Fibroblast of lung (primary cell): ENCODE data around the gene GPC5. TPM values are rescaled to one million over a fixed set of nuclear protein-coding genes. Genes with fewer than 3 reads are reported as not detected.

Source experiments
- DNase-seq, 2 donors: peaks; one replicate each; pipeline versions ENCODE4 v3.0.0 to v3.0.0-alpha.2; 2010; ENCODE audit warnings: low read depth in 2 of 2
- H2AFZ ChIP-seq: 2 replicates; pipeline ENCODE4 v1.5.1; 2012; ENCODE audit warnings: low read length, control low read depth, inconsistent platforms
- H3K27ac ChIP-seq: 2 replicates; pipeline ENCODE4 v1.5.1; 2011; ENCODE audit warnings: low read length, control low read depth; ENCODE audit not compliant: insufficient read depth
- H3K27me3 ChIP-seq: 2 replicates; pipeline ENCODE4 v1.5.1; 2011; ENCODE audit warnings: mild to moderate bottlenecking, low read length; ENCODE audit not compliant: control insufficient read depth, insufficient read depth
- H3K36me3 ChIP-seq: 2 replicates; pipeline ENCODE4 v1.5.1; 2011; ENCODE audit warnings: low read length; ENCODE audit not compliant: control insufficient read depth, insufficient read depth
- H3K4me1 ChIP-seq: 2 replicates; pipeline ENCODE4 v1.5.1; 2011; ENCODE audit warnings: low read length; ENCODE audit not compliant: control insufficient read depth, insufficient read depth; ENCODE audit errors: extremely low read depth
- H3K4me2 ChIP-seq: 2 replicates; pipeline ENCODE4 v1.5.1; 2011; ENCODE audit warnings: low read length, control low read depth; ENCODE audit not compliant: insufficient read depth; ENCODE audit errors: extremely low read depth
- H3K4me3 ChIP-seq, 4 experiments: fragments of 200-600 bp in 1 of 4; sonication (generic) in 1 of 4; replicated peaks in 1 of 4; 2 replicates each; pipeline ENCODE4 v1.5.1; 2011 to 2016; ENCODE audit warnings: low read length in 4 of 4, low read depth in 3 of 4, mild to moderate bottlenecking in 3 of 4, control low read depth in 2 of 4, inconsistent platforms in 1 of 4, mixed read lengths in 1 of 4; ENCODE audit not compliant: insufficient read depth in 1 of 4; ENCODE audit errors: control extremely low read depth in 1 of 4
- H3K79me2 ChIP-seq: 2 replicates; pipeline ENCODE4 v1.5.1; 2012; ENCODE audit warnings: mild to moderate bottlenecking, low read length, inconsistent platforms; ENCODE audit not compliant: control insufficient read depth, insufficient read depth
- H3K9ac ChIP-seq: 2 replicates; pipeline ENCODE4 v1.5.1; 2011; ENCODE audit warnings: mild to moderate bottlenecking, low read length, control low read depth; ENCODE audit not compliant: insufficient read depth
- H3K9me3 ChIP-seq: 2 replicates; pipeline ENCODE4 v1.5.1; 2012; ENCODE audit warnings: low read depth, low read length; ENCODE audit not compliant: control insufficient read depth, insufficient read depth
- H4K20me1 ChIP-seq: 2 replicates; pipeline ENCODE4 v1.5.1; 2011; ENCODE audit warnings: low read length; ENCODE audit not compliant: control insufficient read depth, insufficient read depth; ENCODE audit errors: extremely low read depth
- EZH2 ChIP-seq: IDR thresholded peaks from 2 replicates; pipeline ENCODE4 v1.5.1; 2012; ENCODE audit warnings: low read length, control low read depth, mild to moderate bottlenecking; ENCODE audit errors: missing control alignments
- polyA plus RNA-seq, 2 donors: library from polyadenylated mRNA; depleted of rRNA in 1 of 2; stranded (reverse) in 1 of 2; unstranded in 1 of 2; fragments of >200 nt; gene quantifications; 2 replicates each; pipeline ENCODE4 v1.2.1, GENCODE V29; 2011 to 2012; ENCODE audit warnings: missing spikeins in 1 of 2
- total RNA-seq: library from RNA; depleted of rRNA; stranded (reverse); fragments of >200 nt; gene quantifications from 2 replicates; pipeline ENCODE4 v1.2.1, GENCODE V29; 2014
- TF ChIP-seq, protein P1 (sequence below), 2 donors: IDR thresholded peaks in 1 of 2; conservative IDR thresholded peaks in 1 of 2; 1 replicate in 1 of 2; 2 replicates in 1 of 2; pipeline ENCODE4 v1.5.1; 2011 to 2012; ENCODE audit warnings: low read length in 2 of 2, control low read depth in 1 of 2, inconsistent platforms in 1 of 2, low read depth in 1 of 2, mild to moderate bottlenecking in 1 of 2

Gene GPC5
- total and polyA plus RNA-seq, 2 donors (not counting 1 experiment from before 2014, with no cell fraction given): 0.17 TPM; not detected in 1

DNA sequence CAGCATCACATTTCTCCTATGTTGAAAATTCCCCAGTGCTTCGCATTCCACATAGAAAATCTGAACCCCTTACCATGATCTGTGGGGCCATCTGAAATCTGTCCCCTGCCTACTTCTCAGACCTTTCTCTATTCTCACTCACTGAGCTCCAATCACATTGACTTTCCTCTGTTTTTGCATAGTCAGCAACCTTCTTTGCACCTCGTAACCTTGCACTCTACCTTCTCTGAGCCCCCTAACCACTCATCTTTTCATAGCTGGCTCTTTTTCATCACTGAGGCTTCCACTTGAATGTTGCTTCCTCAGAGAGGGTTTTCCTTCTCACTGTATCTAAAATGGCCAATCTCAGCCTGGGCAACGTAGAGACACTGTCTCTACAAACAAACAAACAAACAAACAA, 286.3 kb downstream of the GPC5 start:
- no peaks in the 10 kb centered on the region for H3K4me1 ChIP-seq
- no peak overlapping the region for H3K27ac ChIP-seq
- no peak overlapping the region for H3K4me2 ChIP-seq
- DNase-seq: no peak
- TF ChIP-seq, protein P1, sequence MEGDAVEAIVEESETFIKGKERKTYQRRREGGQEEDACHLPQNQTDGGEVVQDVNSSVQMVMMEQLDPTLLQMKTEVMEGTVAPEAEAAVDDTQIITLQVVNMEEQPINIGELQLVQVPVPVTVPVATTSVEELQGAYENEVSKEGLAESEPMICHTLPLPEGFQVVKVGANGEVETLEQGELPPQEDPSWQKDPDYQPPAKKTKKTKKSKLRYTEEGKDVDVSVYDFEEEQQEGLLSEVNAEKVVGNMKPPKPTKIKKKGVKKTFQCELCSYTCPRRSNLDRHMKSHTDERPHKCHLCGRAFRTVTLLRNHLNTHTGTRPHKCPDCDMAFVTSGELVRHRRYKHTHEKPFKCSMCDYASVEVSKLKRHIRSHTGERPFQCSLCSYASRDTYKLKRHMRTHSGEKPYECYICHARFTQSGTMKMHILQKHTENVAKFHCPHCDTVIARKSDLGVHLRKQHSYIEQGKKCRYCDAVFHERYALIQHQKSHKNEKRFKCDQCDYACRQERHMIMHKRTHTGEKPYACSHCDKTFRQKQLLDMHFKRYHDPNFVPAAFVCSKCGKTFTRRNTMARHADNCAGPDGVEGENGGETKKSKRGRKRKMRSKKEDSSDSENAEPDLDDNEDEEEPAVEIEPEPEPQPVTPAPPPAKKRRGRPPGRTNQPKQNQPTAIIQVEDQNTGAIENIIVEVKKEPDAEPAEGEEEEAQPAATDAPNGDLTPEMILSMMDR (conservative IDR thresholded peaks at IDR 0.05 in 1 of 2, IDR thresholded peaks at IDR 0.05 in 1 of 2; ENCODE audit: low read depth in 1 of 2, low read length in 2 of 2): no peak
- H3K4me3 ChIP-seq: no peak overlapping the region
- H3K36me3 ChIP-seq: no peaks in the 10 kb centered on the region
- no peak overlapping the region for H2AFZ ChIP-seq
- no peak overlapping the region for H3K9ac ChIP-seq
- H3K9me3 ChIP-seq: no peaks in the 10 kb centered on the region
- no peaks in the 10 kb centered on the region for H3K79me2 ChIP-seq
- no peaks in the 10 kb centered on the region for H3K27me3 ChIP-seq
- no peaks in the 10 kb centered on the region for H4K20me1 ChIP-seq

DNA sequence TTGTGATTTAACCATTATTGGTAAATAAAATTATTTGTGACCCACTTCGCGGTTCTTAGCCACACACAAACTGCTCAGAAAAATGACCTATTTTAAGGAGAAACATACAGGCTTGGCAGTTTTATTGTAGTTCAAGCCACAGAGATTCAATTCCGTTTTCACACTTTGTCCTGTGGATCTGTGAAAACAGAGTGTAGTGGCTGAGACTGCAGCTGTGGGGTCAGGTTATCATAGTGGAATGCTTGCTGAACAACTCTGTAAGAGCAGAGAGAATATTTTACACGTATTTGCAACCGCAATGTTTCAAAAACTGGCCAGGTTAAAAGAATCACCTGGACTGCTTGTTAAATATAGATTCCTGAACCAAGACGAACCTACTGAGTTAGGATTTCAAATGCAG, 292.5 kb downstream of the GPC5 start:
- TF ChIP-seq EZH2: no peak
- TF ChIP-seq, protein P1 (conservative IDR thresholded peaks at IDR 0.05 in 1 of 2, IDR thresholded peaks at IDR 0.05 in 1 of 2; ENCODE audit: low read depth in 1 of 2, low read length in 2 of 2): no peak

DNA sequence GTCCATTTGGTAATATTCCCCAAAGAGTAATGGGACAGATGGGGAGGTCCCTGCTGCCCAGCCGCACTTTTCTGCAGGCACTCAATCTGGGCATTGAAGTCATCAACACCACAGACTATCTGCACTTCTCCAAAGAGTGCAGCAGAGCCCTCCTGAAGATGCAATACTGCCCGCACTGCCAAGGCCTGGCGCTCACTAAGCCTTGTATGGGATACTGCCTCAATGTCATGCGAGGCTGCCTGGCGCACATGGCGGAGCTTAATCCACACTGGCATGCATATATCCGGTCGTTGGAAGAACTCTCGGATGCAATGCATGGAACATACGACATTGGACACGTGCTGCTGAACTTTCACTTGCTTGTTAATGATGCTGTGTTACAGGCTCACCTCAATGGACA, 295.0 kb downstream of the GPC5 start:
- no peak overlapping the region for H3K4me3 ChIP-seq
- TF ChIP-seq EZH2: no peak
- TF ChIP-seq, protein P1 (conservative IDR thresholded peaks at IDR 0.05 in 1 of 2, IDR thresholded peaks at IDR 0.05 in 1 of 2; ENCODE audit: low read depth in 1 of 2, low read length in 2 of 2): no peak
- no peaks in the 10 kb centered on the region for H3K79me2 ChIP-seq
- H3K4me2 ChIP-seq: no peak overlapping the region
- no peak overlapping the region for H3K9ac ChIP-seq
- DNase-seq: no peak
- H3K4me1 ChIP-seq: no peaks in the 10 kb centered on the region
- H3K27ac ChIP-seq: no peak overlapping the region
- H3K27me3 ChIP-seq: no peaks in the 10 kb centered on the region
- H4K20me1 ChIP-seq: no peaks in the 10 kb centered on the region
- no peaks in the 10 kb centered on the region for H3K36me3 ChIP-seq
- H3K9me3 ChIP-seq: no peaks in the 10 kb centered on the region
- H2AFZ ChIP-seq: no peak overlapping the region

More for the DNA sequence above, 292.5 kb downstream of the GPC5 start:
- Histone ChIP-seq H3K27me3 (no peaks in the 10 kb centered on the region), H3K9me3 (no peaks in the 10 kb centered on the region), H2AFZ (no peak overlapping the region), H3K79me2 (no peaks in the 10 kb centered on the region), H3K4me2 (no peak overlapping the region), H3K27ac (no peak overlapping the region), H3K9ac (no peak overlapping the region), H3K4me3 (no peak overlapping the region), H3K4me1 (no peaks in the 10 kb centered on the region), H4K20me1 (no peaks in the 10 kb centered on the region), H3K36me3 (no peaks in the 10 kb centered on the region)
- DNase-seq: no peak
